K562 (cell line): ENCODE data around the gene MRPL30. TPM values are rescaled to one million over a fixed set of nuclear protein-coding genes. Genes with fewer than 3 reads are reported as not detected.

Experiments used
- BACH1 ChIP-seq: fragments of 200-800 bp; sonication (Bioruptor generic); IDR thresholded peaks from 2 replicates; pipeline ENCODE4 v1.6.1; 2016; ENCODE audit warnings: missing genetic modification characterization, missing compliant biosample characterization
- ETV5 ChIP-seq: sonication (generic); formaldehyde crosslinking; IDR thresholded peaks from 2 replicates; pipeline ENCODE4 v1.4.0; 2020; ENCODE audit warnings: low read depth, mild to moderate bottlenecking, missing genetic modification reagents
- FOXJ3 ChIP-seq: sonication (generic); formaldehyde crosslinking; IDR thresholded peaks from 2 replicates; pipeline ENCODE4 v1.4.0; 2020; ENCODE audit warnings: mild to moderate bottlenecking, missing genetic modification reagents
- HMBOX1 ChIP-seq: sonication (generic); IDR thresholded peaks from 2 replicates; pipeline ENCODE4 v1.6.1; 2016
- MTA3 ChIP-seq: fragments of 450-650 bp; formaldehyde crosslinking; IDR thresholded peaks from 2 replicates; pipeline ENCODE4 v1.6.1; 2017; ENCODE audit warnings: mild to moderate bottlenecking, borderline replicate concordance
- MYBL2 ChIP-seq, 2 experiments: fragments of 450-650 bp in 1 of 2; sonication (generic) in 1 of 2; formaldehyde crosslinking in 1 of 2; IDR thresholded peaks; 2 replicates each; pipeline versions ENCODE4 v1.6.1 to v1.8.1; 2017 to 2022; ENCODE audit warnings: borderline replicate concordance in 1 of 2, inconsistent platforms in 1 of 2, low read depth in 1 of 2, mild to moderate bottlenecking in 1 of 2, missing genetic modification reagents in 1 of 2, moderate library complexity in 1 of 2
- NCOA6 ChIP-seq: fragments of 450-650 bp; IDR thresholded peaks from 2 replicates; pipeline ENCODE4 v1.6.1; 2017; ENCODE audit warnings: mild to moderate bottlenecking
- NELFE ChIP-seq: IDR thresholded peaks from 2 replicates; pipeline ENCODE4 v1.6.1; 2011; ENCODE audit warnings: mild to moderate bottlenecking; ENCODE audit not compliant: insufficient read depth, insufficient read length
- NFE2 ChIP-seq: IDR thresholded peaks from 2 replicates; pipeline ENCODE4 v1.6.1; 2014; ENCODE audit warnings: antibody characterized with exemption, low read depth
- PRPF4 ChIP-seq: fragments of 200-400 bp; formaldehyde crosslinking; IDR thresholded peaks from one replicate; pipeline ENCODE4 v1.6.1; 2017; ENCODE audit warnings: low read length, low read depth, mild to moderate bottlenecking; ENCODE audit not compliant: insufficient read depth, poor library complexity, severe bottlenecking
- RBM39 ChIP-seq: fragments of 200-400 bp; formaldehyde crosslinking; optimal IDR thresholded peaks from 2 replicates; pipeline ENCODE3; 2018; ENCODE audit warnings: low read depth, low read length
- STAT5A ChIP-seq: IDR thresholded peaks from 2 replicates; pipeline ENCODE4 v1.6.1; 2012; ENCODE audit warnings: low read length, inconsistent platforms, borderline replicate concordance
- TRIM28 ChIP-seq: fragments of 450-650 bp; IDR thresholded peaks from 2 replicates; pipeline ENCODE4 v1.6.1; 2017
- YY1 ChIP-seq, 3 experiments: IDR thresholded peaks; 2 replicates each; pipeline ENCODE4 v1.6.1; 2011; ENCODE audit warnings: low read length in 2 of 3, mild to moderate bottlenecking in 2 of 3, moderate library complexity in 2 of 3, borderline replicate concordance in 1 of 3, control low read depth in 1 of 3, low read depth in 1 of 3; ENCODE audit not compliant: insufficient read depth in 3 of 3, insufficient replicate concordance in 2 of 3, control insufficient read depth in 1 of 3, insufficient read length in 1 of 3; ENCODE audit errors: extremely low read depth in 1 of 3
- ZBTB33 ChIP-seq: sonication (generic); formaldehyde crosslinking; IDR thresholded peaks from 2 replicates; pipeline ENCODE4 v1.8.1; 2023; ENCODE audit warnings: mild to moderate bottlenecking, missing genetic modification reagents
- ZNF143 ChIP-seq: sonication (generic); formaldehyde crosslinking; IDR thresholded peaks from 2 replicates; pipeline ENCODE4 v1.9.0; 2022; ENCODE audit warnings: mild to moderate bottlenecking, missing genetic modification reagents
- ZNF212 ChIP-seq: fragments of 450-650 bp; formaldehyde crosslinking; IDR thresholded peaks from 2 replicates; pipeline ENCODE4 v1.4.0; 2020; ENCODE audit warnings: mild to moderate bottlenecking
- ZNF347 ChIP-seq: fragments of 450-650 bp; formaldehyde crosslinking; IDR thresholded peaks from 2 replicates; pipeline ENCODE4 v1.4.0; 2020; ENCODE audit warnings: low read depth, mild to moderate bottlenecking, moderate library complexity
- ZNF57 ChIP-seq: fragments of 450-650 bp; formaldehyde crosslinking; IDR thresholded peaks from 2 replicates; pipeline ENCODE4 v1.4.0; 2020; ENCODE audit warnings: mild to moderate bottlenecking, moderate library complexity
- ZNF780A ChIP-seq: fragments of 250-450 bp; sonication (Bioruptor Pico); IDR thresholded peaks from 2 replicates; pipeline ENCODE4 v1.5.0; 2021; ENCODE audit warnings: mild to moderate bottlenecking
- polyA plus RNA-seq, 8 experiments: library from polyadenylated mRNA; depleted of rRNA in 4 of 8; stranded (reverse) in 5 of 8; unstranded in 3 of 8; fragments of >200 nt; fragmentation: Nextera tagmentation in 2 of 8; fragmentation: Illumina TruSeq in 1 of 8; extraction: Ambion mirVana in 2 of 8; extraction: Trizol in 1 of 8; gene quantifications; 2 replicates each; pipeline versions ENCODE4 v1.2.1 to v1.2.3, GENCODE V29; 2011 to 2014; ENCODE audit warnings: inconsistent platforms in 1 of 8, missing spikeins in 1 of 8
- total RNA-seq, 7 experiments: library from RNA; depleted of rRNA in 6 of 7; stranded (reverse); fragments of >200 nt in 6 of 7; fragmentation: Illumina TruSeq in 2 of 7; extraction: Trizol in 2 of 7; gene quantifications; 2 replicates each; pipeline versions ENCODE4 v1.2.1 to v1.2.3, GENCODE V29; 2011 to 2021; ENCODE audit warnings: low replicate concordance in 1 of 7
- TF ChIP-seq, protein P1 (sequence below): fragments of 450-650 bp; IDR thresholded peaks from one replicate; pipeline ENCODE4 v1.6.1; 2018; ENCODE audit warnings: mild to moderate bottlenecking, moderate library complexity; ENCODE audit not compliant: partially characterized antibody
- TF ChIP-seq, protein P2 (sequence below): sonication (generic); formaldehyde crosslinking; IDR thresholded peaks from 2 replicates; pipeline ENCODE4 v1.9.0; 2022; ENCODE audit warnings: mild to moderate bottlenecking, missing genetic modification reagents

MRPL30 gene
- total and polyA plus RNA-seq, 9 of the 15 experiments (the other 6 are each of a cell fraction or from before 2014, with no cell fraction given) = 63.3 to 130 (median 87.0) TPM

DNA sequence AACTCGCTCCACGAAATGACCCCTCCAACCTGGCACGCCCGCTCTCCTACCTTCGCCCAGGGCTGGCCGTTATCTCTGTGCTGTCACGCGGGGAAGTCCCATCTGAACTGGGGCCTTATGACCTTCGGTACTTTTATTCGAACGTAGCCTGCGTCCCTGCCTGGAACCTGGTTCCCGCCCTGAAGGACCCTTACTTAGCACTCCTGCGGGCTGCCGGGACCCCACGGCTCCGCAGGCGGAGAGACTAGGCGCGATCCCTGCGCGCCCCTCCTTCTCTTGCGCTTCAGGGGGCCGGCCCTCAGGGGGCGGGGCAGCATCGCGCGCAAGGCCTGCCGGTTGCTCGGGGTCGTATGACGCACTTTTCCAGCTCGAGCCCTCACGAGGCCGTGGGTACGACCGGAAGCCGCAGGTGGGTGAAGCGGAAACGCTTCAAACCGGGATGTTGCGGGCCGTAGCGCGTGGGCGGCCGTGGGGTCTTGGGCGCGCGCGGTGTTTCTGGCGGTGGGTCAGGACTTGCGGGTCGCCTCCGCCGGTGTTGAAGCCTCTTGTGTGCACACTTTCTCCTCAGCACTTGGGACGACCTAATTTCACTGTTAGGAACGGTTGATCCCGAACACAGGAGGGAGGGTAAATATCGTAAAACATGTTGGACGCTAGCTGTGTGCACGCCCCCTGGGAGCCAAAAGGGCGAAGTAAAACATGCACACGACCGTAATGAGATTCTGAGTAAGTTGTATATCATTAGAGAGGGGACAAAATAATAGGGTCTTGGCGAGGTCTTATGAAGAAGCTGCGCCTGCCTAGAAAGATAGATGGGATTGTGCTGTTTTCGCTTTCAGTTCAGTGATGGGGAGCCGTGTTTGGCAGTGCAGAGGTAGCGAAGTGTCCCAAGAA is 26.1 kb upstream of the MRPL30 start, which contains the start of the genes LIPT1 and TSGA10 (continued):
- peak; percentile 64 for TF ChIP-seq MYBL2 (IDR thresholded peaks at IDR 0.05; ENCODE audit: low read depth)
- TF ChIP-seq MYBL2 (CRISPR knock-in tag; IDR thresholded peaks at IDR 0.05; ENCODE audit: borderline replicate concordance) = no peak
- TF ChIP-seq, protein P1, sequence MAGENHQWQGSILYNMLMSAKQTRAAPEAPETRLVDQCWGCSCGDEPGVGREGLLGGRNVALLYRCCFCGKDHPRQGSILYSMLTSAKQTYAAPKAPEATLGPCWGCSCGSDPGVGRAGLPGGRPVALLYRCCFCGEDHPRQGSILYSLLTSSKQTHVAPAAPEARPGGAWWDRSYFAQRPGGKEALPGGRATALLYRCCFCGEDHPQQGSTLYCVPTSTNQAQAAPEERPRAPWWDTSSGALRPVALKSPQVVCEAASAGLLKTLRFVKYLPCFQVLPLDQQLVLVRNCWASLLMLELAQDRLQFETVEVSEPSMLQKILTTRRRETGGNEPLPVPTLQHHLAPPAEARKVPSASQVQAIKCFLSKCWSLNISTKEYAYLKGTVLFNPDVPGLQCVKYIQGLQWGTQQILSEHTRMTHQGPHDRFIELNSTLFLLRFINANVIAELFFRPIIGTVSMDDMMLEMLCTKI = no peak
- no peak for TF ChIP-seq ZNF780A (CRISPR knock-in tag)
- TF ChIP-seq NELFE = no peak
- no peak for TF ChIP-seq ZBTB33
- TF ChIP-seq ZNF57 (CRISPR knock-in tag) = no peak
- TF ChIP-seq STAT5A = no peak
- no peak for TF ChIP-seq FOXJ3
- no peak for TF ChIP-seq ZNF212 (CRISPR knock-in tag)
- peak; percentile 2; the same call in 1 of the 2 replicates for TF ChIP-seq NFE2
- TF ChIP-seq ZNF143 (CRISPR knock-in tag) = peak; percentile 80
- TF ChIP-seq TRIM28 = peak; percentile 28; the same call in 1 of the 2 replicates
- no peak for TF ChIP-seq PRPF4
- no peak for TF ChIP-seq NCOA6
- TF ChIP-seq BACH1 (tag) = no peak
- TF ChIP-seq YY1 (IDR thresholded peaks at IDR 0.05; ENCODE audit: borderline replicate concordance in 1 of 3, control insufficient read depth in 1 of 3, extremely low read depth in 1 of 3, insufficient read depth in 3 of 3, insufficient read length in 1 of 3, insufficient replicate concordance in 2 of 3, low read depth in 1 of 3, low read length in 2 of 3) = peak in 2 of 3 experiments; percentile 36 to 49
- peak; percentile 92; the same call in 1 of the 2 replicates for TF ChIP-seq MTA3
- peak; percentile 95 for TF ChIP-seq ETV5 (CRISPR knock-in tag)
- no peak; the same call in 1 of the 2 replicates for TF ChIP-seq HMBOX1
- no peak for TF ChIP-seq RBM39
- TF ChIP-seq ZNF347 (CRISPR knock-in tag) = no peak
- TF ChIP-seq, protein P2, sequence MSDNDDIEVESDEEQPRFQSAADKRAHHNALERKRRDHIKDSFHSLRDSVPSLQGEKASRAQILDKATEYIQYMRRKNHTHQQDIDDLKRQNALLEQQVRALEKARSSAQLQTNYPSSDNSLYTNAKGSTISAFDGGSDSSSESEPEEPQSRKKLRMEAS = peak; percentile 94
